HG02678 (cell line): Measurements from ENCODE around the gene SP3.

Experiments
- ATAC-seq: cut with Tn5 transposase; IDR thresholded peaks from one replicate; pipeline ENCODE4 v1.9.1; 2021; ENCODE audit warnings: mild to moderate bottlenecking, moderate library complexity; ENCODE audit not compliant: unreplicated experiment

The SP3 gene

DNA sequence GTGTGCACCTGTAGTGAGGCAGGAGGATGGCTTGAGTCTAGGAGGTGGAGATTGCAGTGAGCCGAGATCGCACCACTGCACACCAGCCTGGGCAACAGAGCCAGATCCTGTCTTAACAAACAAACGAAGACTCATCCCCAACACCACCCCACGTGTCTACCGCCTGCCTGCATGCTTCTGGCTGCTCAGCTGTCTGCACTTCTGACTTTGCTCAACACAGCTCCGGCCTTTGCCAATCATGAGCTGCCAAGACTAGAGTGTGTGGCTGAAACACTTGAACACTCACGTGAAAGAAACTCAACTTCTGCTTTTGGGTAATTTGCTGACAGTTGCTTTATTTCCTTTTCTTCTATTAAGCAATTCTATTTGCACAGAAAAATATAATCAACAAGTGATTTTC lies 32.1 kb upstream of the SP3 start:
- peak; percentile 95 for ATAC-seq

DNA sequence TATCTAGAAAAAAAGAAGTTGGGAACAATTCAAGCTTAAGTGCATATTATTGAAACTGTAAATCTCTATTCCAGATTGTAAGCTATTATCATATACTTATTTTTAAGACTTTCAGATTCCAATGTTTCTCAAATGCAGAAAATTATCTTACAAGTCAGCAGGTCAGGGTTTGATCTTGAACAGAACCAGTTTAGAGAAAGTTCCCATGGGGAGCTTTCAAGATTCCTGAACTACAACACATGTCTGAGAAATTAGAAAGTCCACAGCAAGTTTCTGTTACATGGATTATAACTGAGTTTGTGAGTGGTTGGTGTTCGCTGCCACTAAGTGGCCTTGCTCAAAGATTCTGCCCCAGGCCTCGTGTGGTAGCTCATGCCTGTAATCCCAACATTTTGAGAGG lies 31.6 kb upstream of the SP3 start:
- no peak for ATAC-seq

DNA sequence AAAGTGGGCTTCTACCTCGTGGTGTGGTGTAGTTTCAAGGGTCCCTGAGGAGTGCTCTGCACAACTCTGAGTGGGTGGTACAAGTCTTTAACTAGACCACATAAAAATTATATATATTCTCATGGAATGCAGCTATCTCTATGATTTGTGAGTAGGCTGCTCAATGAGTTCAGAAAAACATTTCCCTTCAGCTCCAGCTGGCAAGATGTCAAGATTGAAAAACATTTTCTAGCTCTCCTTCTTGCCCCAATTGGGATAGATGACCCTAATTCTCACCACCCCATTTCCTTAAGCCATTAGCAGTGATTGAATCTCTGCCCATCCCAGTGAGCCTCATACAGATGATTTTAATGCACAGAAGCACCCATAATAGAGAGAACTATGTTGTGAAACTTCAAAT lies 28.3 kb upstream of the SP3 start:
- ATAC-seq = no peak

DNA sequence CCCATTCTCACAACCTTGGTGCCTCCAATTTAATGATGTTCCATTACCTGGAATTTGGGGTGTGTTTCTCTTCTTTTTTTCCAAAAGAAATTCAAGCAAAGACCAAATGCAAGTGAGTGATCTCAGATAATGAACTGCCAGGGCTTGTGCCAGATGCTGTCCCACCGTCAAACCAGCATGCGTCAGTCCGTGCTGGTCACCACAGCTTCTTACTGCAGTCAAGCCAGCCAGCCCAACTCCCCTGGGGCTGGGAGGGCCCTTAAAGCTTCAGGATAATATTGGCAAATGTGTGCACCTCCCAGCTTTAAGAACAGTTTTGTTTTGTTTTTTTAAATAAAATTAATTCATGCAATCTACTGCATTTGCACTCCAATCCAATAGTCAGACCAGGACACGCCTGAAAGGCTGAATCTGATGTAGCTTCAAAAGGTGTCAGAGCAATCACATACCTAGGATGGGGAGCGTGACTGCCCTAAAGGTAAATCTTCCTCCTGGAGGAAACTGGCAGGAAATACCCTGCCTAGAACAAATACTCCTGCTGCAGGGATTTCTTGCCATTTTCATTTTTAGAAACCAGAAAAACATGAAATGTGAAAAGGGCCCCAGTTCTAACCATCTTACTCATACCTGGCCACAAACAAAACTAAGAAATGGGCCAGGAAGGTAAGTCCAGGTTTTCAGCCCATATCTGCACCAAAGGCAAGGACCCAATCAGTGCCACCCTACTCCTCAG lies 26.8 kb upstream of the SP3 start:
- ATAC-seq = no peak

DNA sequence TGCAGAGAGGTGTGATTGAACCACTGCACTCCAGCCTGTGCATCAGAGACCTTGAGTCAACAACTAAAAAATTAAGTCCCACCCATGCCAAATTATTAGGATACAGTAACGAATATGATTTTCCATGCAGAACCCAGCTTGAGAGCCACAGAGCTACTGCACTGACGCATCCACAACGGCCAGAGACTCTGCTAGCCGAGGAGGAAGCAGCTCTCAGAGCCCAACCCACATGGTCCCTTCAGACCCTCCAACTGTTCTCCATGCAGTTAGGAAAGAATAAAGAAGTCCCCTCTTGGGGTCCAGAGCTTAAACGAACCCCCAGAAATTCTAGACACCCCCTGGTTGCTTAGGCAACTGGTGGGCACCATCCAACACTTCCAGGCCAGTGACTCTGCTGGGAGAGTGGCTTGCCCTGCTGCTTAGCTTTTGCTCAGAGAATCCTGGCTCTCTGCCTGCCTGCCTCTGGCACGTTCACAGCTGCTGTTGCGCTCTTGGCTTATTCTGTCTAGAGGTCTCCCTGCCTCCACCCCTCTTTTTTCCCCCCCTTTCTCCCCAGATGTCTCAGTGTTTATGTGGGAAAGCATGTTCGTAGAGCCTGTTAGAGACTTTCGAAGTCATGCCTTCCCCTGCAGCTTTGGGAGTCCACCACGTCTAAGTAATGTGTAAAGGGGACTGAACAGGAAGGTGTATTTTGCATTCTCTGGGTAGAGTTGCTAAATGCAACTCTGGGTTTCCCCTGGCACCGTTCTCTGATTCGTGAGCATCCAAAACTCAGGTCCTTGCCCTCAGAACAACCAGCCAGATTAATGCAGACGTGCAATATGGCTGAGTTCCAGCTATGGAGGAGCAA lies 26.0 kb upstream of the SP3 start:
- ATAC-seq = peak; percentile 80

DNA sequence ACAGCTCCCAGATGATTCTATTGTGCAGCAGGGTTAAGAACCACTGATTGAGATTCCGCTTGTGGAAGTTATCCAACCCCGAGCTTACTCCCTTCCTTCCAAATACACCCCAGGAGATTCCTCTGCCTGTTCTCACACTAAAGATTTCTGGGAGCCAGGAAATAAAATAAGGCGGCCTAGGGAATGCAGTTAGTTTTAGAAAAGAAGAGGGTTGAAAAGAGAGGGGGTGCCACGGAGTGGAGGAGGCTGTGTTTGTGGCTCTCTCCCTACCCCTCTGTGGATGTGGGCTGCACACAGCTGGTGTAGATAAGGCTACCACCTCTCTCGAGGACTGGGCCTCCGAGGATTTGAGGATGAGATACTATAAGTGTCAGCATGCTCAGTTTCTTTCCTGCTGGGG lies 25.1 kb upstream of the SP3 start:
- ATAC-seq = no peak

DNA sequence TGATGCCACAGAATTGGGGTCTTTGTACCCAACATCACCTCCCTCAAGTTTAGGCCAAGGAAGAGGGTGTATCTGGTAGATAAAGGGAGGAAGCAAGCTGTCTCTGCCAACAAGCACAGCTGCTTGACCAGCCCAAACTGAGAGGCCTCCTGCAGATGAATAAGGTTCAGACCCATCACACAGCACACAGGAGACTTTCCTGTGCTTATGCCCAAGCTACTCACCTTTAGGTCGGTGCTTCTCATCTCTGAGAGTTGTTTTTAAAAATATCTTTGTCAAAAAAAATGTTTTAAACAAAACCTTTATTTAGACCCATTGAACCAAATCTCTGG lies 24.7 kb upstream of the SP3 start:
- ATAC-seq = peak; percentile 38

DNA sequence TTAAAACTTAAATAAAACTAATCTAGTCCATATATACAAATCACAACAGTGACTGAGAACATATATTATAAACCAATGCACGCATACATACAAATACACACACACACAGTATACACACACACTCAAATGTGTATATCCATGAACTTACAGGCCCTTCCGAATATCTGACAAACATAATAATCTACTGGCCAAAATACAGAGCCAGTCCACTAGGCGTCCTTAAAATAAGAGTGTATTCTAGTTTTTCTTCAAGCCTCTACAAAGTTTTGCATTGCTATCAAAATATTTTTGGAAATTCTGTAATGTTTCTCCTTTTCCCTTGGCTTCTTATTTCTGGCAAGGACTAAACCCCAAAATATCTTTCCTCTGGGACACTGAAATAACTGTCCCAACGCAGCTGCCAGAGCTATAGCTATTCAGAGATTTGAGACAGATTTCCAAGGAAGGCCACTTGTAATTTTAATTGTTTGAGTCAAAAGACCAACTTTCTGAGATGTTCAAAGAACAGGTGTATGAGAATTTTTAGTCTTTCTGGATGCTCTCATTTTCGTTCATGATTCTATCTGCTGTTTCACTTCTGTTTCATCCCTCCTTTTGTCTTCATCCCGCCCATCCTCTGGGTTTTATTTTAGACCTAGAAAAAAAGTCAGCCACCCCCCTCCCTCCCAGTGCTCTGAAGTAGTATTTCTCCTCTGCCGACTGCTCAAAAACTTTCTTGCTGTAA lies 24.1 kb upstream of the SP3 start:
- peak; percentile 38 for ATAC-seq

DNA sequence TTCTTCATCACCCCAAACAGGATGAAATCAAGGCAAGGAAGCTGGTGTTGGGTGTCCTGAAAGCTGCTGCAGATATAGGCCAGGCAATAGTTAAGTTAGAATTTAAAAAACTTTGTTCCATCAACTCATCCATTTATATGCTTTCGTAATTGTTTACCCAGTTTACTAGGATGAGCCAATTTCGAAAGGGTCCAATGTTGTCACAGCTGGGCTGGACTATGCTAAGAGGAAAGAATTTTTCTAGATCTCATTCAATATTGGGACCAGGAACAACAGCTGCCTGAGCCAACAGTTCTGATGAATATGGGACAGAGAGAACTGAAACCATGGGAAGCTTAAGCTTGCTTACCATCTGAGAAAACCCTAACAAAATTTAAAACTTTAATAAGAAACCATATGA lies 21.6 kb upstream of the SP3 start:
- ATAC-seq = no peak

DNA sequence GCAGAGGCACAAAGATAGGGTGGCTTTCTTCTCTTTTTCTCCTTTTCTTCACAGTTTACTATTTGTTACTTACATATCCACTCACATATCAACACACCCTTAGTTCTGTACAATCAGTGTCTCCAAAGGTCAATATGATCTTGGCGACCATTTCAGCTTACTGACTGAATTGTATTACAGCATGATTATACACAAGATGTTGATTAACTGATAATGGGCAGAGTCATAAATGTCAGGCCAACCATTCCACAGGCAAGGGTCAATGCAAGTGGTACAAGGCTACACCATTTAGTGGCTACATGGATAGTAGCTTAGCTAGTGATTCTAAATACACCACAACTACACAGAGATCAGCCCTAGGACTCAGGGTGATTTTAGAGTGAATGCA lies 20.4 kb upstream of the SP3 start:
- ATAC-seq = no peak

DNA sequence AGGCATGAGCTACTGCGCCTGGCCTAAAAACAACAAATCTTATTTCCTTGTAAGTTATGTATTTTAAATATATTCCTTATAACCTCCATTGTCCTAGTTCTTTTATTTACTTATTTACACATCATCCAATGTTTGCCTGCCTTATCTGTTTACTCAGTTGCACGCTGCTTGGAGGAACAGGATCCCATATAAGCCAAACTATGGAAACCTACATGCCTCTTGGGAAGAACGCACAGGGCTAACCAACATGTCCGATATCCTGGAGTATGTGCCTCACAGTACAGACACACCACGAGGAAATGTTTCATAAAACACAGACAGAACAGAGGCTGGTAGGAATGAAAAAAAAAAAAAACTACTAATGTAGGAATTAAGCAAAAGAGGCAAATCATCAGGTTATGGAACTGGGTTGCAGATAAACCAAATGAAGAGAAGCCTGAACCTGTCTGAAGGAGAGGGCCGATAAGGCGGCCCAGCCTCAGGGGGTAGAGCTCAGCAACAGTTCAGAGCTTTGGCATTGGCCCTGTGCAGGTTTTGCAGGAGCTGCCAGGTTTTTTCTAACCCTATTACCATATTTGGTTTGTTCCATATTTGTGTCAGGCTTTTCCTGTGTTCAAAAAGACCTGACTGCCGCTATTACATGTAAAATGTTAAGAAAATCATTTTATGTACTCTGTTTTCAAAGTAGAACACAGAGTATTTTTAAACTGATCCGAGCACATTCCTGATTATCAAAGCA lies 19.9 kb upstream of the SP3 start:
- no peak for ATAC-seq

DNA sequence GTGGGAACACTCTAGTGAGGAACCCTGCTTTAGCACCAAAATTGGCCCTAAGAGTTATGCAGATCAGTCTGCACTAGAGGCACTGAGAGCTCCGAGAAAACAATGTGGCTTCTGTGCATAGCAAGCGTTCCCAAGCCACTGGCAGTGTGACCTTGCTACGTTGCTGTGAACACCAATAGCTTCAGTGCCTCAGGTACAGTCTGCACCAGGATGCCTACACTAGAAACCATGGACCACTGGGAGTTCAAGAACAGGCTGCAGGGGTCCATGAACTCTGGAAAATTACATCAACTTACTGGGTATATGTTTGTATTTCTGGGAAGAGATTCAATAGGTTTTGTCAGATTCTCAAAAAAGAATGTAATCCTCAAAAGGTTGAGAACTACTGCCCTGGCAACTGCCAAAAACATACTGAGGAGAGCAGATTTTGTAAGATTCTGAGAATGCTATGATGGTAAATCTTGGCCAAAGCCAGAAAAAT lies 18.3 kb upstream of the SP3 start:
- ATAC-seq = no peak

DNA sequence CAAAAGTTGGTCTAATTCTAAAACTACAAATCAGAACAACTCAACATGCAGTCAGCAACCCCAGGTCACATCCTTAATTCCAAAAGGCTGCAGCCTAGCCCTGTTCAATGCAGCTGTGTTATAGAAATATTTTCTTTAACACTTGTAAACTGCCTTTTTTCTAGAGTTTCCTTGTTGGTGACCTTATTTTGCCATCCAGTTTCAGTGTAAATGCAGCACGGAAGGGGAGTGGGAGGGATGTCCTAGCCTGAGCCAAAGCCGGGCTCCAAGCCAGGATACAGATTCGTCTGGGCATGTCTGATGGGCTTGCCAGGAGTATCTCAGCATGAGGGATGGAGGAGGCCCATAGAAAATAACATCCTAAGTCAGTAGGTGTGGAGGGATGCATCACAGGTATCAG lies 17.7 kb upstream of the SP3 start:
- ATAC-seq = no peak

DNA sequence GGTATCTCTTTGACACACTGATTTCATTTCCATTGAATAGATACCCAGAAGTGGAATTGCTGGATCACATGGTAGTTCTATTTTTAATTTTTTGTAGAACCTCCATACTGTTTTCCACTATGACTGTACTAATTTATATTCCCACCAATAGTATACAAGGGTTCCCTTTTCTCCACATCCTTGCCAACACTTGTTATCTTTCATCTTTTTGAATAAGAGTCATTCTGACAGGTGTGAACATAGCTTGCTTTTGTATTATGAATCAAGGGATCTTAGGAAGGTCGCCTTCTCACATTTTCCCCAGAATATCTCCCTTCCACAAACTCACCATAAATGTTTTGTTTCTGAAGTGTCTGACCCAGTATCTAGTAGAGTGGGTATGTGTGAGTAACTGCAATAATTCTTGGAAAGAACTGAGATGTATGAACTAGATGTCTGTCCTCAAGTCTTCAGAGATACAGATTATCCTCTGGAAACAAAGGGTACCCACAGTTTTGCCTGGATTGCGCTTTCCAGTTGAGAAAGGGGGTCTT lies 17.1 kb upstream of the SP3 start:
- ATAC-seq = no peak

DNA sequence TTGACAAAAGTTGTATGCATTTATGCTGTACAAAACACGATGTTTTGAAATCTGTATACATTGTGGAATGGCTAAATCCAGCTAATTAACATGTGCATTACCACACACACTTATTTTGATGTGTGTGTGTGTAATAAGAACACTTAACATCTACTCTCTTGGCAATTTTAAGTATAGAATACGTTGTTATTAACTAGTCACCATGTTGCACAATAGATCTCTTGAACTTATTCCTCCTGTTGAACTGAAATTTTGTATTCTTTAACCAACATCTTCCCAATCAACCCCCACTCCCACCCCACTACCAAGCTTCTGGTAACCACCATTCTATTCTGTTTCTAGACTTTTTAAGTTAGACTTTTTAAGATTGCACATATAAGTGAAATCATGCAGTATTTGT lies 16.3 kb upstream of the SP3 start:
- no peak for ATAC-seq

DNA sequence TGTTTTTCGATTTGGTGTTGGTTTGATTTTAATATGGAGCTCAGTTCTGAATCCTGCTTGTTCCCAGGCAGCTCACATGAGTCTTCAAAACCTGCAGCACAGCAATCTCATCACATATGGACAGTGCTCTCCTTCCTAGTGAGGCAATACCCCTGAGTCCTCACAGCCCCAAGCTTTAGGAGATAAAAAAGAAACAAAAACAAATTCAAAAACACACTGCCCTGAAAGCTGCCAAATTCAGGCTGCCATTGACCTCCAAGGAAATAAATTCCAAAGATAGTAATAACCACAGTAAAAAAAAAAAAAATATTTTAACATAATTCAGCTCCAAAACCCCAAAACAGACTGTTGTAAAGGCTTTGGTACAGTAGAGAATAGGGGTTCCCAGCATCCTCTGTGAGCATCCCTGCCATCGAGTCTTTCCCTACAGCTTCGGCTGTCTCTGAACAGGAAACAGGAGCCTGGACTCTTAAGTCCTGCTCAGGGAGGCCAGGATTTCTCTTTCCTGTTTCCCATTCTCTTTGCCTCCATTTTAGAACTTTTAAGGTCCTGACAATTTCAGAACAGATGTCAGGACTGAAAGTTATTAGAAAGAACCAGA lies 14.7 kb upstream of the SP3 start:
- ATAC-seq = no peak

DNA sequence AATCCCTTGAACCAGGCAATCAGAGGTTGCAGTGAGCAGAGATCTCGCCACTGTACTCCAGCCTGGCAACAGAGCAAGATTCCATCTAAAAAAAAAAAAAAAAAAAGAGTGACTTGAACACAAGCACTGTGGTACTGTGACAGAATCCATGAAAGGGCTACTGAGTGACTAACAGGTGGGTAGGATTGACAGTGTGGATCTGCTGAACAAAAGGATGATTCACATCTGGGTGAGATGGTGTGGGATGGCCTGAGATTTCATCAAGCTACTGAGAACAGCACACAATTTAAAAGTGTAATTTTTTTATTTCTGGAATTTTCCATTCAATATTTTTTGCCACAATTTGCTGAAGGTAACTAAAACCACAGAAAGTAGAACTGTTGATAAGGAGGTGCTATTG lies 13.3 kb upstream of the SP3 start:
- no peak for ATAC-seq

DNA sequence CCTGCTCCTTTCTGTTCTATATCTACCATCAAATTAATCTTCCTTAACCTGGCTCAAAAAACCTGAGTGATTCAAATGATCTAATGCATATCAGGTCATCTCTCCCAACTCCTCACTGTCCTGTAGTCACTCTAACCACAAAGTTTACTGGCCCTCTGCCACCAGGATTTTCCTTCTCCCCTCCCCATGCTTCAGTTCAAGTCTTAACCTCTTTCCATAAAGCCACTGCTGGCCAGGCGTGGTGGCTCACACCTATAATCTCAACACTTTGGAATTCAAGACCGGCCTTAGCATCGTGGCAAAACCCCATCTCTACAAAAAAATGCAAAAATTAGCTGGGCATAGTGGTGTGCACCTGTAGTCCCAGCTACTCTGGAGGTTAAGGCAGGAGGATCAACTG lies 7.5 kb upstream of the SP3 start:
- no peak for ATAC-seq

DNA sequence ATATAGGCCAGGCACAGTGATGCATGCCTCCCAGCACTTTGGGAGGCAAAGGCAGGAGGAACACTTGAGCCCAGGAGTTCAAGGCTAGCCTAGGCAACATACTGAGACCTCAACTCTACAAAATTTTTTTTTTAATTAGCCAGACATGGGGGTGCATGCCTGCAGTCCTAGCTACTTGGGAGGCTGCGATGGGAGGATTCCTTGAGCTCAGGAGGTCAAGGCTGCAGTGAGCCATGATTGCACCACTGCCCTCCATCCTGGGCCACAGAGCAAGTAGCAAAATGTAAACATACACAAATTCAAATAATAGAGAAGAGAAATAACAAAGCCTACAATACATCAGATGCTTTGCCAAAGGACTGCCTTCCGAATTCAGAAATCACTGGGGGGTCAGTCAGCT lies 7.0 kb upstream of the SP3 start:
- no peak for ATAC-seq

DNA sequence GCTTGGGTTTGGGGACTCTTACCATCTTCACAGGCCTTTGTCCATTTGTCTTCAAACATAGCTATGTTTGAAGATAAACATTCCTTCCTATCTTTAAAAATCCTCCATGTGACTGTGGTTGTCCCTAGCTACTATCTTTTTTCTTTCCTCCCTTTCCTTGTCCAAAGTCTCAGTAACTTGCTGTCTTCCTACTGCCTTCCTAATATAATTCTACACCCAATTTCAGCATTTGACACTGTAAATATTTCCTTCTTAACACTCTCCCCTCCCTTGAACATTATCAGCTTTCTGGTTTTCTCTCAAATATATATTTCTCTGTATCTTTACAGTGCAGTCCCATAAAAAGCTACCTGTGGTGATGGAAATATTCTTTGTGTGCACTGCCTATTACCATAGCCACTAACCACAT lies 5.3 kb upstream of the SP3 start:
- no peak for ATAC-seq

DNA sequence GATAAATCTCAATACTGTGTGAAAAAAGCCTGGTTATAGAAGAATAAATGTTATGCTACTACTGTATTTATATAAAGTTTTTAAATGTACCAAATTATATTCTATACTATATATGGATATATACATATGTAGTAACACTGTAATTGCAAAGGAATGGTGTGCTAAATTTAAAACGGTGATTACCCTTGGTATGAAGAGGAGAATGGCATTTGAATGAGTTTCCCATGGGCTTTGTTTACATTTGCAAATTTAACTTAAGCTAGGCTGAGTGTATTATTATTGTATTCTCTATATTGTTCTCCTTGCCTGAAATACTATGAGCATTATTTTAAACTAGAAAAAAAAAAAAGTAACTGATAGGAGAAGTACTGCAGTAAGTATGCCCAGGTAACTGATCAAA lies 4.7 kb upstream of the SP3 start:
- no peak for ATAC-seq
